NCI-H2029 treated with DMSO at 0.1 percent for 48 hours (cell line): ENCODE results near the gene OR6B1.
"Not testable (repeated sequence)": the region's sequence is repeated elsewhere in the genome, so short reads cannot be mapped to it uniquely, and the experiment has no call there.

ENCODE experiments used
- DNase-seq: peaks from one replicate; lab custom pipeline; 2025; lab: John Stamatoyannopoulos, UW

The OR6B1 gene

DNA sequence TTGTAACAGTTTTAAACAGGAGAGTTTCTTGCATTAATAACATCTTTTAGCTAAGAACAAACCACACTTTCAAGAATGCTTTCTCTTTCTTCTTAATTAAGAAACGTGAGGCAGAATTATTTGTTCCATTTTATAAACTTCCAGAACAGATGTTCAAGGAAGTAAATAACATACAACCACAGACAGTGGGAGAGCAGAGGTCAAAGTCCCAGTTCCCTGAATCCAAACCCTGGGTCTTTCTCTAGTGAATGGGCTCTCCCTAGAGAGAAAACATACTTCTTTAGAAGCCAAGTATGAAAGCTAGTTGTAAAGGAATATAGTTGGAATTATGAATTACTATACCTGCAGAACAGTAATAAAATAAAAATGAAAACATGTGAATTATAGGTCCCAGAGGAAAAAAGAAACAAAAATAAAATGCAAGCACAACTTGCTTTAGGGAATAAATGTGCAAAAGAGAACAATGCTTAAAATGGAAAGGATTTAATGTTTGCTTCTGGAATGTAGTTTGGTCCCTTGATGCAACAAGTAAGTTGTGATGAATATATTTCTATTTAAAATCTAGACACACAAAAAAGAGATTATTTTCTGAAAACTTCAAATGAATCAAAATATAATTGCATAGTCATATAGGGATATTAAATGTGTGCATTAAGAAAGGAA lies 6.0 kb downstream of the OR6B1 start:
- no peak for DNase-seq

DNA sequence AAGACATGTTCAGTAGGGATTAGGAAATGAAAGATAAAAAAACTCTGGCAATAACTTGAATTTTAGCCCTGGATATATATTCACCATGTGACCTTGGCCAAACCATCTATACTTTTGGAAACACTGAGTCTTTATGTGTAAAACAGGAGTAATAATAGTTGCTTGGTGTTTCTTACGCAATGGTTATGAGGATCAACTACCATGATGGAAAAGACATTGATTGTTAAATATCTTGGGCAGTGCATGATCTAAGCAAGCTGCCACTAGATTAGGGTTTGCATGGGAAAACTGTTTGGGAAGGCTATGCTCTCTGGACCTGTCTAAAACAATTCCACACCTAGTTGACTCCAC lies 6.5 kb downstream of the OR6B1 start:
- no peak for DNase-seq

DNA sequence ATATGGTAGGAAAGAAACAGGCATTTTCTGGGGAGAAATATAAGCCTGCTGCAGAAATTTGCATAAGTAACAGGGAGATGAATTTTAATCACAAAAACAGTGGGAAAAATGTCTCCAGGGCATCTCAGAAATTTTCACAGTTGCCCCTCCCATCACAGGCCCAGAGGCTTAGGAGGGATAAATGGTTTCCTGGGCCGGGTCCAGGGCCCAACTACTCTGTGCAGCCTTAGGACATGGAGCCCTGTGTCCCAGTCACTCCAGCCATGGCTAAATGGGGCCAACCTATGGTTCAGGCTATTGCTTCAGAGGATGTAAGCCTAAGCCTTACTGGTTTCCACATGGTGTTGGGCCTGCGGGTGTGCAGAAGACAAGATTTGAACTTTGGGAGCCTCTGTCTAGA lies 9.2 kb downstream of the OR6B1 start:
- DNase-seq, result no peak

DNA sequence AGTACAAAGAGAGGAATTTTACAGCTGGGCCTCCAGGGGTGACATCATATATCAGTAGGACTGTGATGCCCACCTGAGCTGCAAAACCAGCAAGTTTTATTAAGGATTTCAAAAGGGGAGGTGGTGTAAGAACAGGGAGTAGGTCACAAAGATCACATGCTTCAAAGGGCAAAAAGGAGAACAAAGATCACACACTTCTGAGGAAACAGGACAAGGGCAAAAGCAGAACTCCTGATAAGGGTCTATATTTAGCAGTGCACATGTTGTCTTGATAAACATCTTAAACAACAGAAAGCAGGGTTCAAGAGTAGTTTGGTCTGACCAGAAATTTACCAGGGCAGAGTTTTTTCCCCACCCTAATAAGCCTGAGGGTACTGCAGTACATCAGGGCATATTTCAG lies 9.9 kb downstream of the OR6B1 start:
- not testable (repeated sequence) for DNase-seq

DNA sequence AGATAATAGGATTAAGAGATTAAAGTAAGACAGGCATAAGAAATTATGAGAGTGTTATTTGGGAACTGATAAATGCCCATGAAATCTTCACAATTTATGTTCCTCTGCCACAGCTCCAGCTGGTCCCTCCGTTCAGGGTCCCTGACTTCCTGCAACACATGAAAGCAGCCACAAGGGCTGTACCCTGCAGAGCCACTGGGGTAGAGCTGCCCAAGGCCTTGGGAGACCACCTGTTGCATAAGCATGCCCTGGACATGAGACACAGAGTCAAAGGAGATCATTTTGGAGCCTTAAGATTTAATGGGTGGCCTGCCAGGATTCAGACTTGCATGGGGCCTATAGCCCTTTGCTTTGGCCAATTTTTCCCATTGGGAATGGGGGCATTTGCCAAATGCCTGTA lies 10.7 kb downstream of the OR6B1 start:
- not testable (repeated sequence) for DNase-seq

DNA sequence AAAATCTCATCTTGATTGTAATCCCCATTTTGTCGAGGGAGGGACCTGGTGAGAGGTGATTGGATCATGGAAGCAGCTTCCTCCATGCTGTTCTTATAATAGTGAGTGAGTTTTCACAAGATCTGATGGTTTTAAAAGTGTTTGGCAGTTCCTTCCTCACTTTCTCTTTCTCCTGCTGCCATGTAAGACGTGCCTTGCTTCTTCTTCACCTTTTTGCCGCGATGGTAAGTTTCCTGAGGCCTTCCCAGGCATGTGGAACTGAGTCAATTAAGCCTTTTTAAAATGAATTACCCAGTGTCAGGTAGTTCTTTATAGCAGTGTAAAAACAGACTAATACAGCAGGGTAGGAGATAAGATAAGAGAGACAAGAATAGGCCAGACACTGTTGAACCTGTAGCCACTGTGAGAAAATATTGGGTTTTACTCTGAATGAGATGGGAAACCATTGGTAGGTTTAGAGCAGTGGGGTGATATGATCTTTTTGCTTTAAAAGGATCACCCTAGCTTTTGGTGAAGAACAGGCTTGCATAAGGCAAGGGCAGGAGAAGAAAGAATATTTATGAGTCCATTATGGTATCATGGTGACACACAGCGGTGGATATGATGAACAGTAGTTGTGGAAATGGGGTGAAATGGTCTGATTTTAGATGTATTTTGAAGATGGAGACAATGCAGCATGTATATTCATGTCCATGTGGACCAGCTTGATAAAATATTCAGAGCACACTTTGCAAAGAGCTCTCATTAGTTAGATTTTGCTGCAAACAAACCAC lies 11.5 kb downstream of the OR6B1 start:
- no peak for DNase-seq

DNA sequence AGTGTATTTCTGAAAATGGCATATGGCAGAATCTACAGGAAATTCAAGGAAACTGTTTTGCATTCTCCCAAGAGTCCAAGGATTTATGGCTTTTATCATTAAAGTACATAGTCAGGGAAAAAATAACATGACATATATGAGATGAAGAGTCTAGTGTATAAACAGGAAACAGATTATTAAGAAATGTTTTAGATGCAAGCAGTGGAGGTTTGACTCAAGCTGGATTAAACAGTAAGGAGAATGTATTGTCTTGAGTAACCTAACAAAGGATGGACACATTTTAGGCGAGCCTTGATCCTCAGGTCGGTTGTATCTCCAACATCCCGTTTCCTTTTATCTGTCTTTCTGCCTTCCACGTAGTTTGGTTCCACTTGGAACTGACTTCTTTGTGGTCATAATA lies 17.9 kb downstream of the OR6B1 start:
- no peak for DNase-seq

DNA sequence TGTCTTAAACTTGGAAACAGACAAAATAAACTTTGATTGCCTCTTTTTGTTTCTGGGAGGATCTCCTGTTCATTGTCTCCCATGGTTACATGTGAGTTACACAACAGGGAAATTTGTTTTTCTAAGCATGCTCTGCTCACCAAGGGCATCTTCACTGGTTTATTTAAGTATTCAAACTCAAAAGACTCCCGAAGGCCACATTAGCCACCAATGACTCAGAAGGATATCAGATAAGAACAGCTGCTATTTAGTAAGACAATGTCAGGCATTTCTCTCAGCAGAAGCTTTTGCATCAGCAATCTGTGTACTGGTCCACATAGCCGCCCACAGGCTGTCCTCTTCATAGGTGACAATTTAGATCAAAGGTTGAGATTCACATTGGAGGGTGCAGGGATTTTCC lies 19.3 kb downstream of the OR6B1 start:
- DNase-seq, result no peak

DNA sequence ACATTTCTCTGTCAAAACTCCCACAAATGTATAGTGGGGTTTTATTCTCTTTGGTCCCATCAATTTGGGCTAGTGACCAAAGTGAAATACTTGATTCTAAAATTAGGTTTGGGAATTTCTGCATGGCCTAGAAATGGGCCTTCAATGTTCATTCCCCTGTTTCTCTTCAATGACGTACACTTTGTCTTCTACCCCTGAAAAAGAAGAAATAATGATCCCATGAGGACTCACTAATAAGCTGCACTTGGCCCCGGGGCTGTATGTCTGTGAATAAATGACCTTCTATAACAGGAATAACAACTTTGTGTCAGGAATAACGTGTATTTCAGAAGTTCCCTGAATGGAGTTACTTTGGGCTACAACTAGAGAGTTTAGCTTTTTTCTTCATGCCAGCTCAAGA lies 20.2 kb downstream of the OR6B1 start:
- no peak for DNase-seq

DNA sequence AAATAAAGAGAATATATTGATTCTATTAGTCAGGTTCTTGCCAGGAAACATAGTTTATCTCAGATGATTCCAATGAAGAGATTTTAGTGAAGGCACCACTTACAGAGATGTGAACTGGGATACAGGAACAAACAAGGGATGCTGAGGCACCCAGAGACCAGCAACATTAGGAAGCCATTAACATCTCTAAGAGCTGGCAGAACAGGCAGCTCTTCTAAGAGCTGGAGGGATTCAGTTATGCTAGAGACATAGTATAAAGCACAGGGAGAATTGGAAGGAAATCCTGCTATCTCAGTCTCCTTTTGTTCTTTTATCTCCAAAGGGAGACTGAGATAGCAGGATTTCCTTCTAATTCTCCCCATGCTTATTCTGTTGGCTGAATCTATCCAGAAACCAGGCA lies 22.0 kb downstream of the OR6B1 start:
- no peak for DNase-seq

DNA sequence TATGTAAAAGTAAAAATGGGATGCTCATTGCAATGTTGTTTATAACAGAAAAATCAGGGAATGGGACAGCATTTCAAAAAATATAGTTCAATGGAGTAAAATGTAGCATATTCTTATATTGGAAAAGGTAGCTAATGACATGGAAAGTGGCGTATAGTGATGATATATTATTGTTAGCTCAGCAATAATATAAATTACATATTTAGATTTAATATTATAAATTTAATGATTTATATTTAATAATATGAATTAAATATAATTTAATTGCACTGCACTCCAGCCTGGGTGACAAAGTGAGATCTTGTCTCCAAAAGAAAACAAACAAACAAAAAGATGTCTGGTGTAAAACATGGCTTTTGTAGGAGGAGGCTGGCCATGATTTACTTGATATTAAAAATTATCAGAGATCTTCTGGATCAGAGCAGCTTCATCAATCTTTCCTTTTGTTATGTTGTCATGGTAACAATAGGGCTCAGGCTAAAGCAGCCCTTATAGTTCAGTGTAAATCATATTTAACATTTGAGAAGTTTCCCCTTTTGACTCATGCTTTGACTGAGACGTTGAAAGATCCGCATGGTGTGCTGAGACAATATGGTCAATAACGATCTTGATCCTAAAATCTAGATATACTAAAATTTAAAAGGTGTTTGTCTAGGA lies 23.2 kb downstream of the OR6B1 start:
- no peak for DNase-seq

DNA sequence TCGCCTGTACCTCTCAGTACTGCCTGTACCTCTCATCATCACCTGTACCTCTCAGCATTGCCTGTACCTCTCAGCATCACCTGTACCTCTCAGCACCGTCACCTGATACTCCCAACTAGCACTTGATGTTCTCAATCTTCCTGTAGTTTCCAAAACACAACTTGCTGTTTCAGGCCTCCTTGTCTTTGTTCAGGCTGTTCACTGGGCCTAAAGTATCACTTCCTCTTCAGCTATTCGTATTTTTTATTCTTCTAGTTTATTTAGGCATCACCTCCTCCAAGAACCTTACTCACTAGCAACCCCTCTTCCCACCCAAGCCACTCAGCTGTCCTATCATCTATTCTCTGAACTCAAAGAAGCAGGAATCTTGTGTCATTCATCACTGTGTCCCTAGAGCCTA lies 24.1 kb downstream of the OR6B1 start:
- no peak for DNase-seq

DNA sequence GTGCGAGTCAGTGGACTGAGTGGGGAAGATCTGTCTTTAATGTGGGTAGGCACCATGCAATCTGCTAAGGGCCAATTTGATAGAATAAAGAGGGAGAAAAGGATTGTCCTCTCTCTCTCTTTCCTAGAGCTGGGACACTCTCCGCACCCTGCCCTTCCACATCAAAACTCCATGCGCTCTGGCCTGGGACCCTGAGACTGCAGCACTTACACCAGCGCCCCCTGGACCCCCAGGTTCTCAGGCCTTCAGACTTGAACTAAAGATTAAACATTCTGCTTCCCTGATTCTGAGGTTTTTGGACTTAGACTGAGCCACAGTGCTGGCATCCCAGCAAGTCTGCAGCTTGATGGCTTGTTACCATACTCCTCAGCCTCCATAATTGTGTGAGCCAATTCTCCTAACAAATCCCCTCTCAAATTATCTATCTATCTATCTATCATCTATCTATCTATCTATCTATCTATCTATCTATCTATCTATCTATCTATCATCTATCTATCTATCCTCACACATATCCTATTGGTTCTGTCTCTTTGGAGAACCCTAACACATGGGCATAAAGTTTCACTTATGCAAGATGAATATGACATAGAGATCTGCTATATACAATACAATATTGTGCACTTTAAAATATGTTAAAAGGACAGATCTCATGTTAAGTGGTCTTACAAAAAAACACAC lies 26.2 kb downstream of the OR6B1 start:
- no peak for DNase-seq

DNA sequence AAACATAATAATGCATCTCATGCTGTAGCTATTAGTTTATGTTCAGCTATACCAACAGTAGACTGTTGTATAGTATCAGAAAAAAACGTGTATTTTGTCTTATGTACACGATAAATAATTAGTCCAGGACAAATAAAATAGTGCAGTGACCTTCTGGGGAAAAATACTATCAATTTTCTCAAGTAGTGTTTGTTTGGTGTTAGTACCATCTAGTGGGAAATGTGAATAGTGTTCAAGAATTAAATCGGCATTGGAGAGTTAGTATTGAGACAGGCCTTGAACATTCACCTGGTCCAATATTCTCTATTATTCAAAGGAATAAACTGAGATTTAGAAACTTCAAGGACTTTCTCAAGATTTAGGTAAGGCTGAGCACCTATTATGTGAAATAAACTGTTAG lies 26.9 kb downstream of the OR6B1 start:
- no peak for DNase-seq

DNA sequence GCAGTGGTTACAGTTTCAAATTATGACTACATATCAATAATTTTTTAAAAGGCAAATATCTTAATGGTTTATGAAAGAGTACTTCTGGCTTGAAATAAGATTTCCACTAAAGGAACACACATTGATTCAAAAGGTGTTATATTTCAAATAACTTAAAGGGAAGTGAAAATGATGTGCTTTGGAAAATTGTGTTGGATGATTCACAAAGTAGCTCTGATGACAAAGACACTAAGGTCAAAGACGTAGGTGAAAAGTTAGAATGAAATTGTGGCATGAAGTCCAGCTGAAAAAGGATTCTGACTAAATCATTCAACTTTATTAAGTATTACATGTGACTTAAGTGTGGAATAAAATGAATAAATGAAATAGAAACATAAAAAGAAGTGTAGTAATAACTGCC lies 27.9 kb downstream of the OR6B1 start:
- no peak for DNase-seq

DNA sequence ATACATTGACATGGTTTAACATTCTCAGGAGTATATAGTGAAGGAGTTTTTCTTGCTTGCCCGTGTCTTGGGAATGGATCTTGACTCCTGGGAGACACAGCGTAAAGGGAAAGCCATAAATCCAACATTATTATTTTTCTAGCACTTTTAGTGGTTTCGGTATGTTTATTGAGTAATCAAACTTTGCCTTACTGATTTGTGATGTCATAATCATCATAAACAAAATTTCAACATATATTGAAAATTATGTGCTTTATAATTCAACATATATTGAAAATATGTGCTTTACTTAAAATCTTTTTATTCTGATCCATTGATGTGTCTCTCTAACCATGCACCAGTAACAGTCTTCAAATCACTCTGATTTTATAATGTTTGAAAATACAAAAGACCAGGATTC lies 28.4 kb downstream of the OR6B1 start:
- no peak for DNase-seq

DNA sequence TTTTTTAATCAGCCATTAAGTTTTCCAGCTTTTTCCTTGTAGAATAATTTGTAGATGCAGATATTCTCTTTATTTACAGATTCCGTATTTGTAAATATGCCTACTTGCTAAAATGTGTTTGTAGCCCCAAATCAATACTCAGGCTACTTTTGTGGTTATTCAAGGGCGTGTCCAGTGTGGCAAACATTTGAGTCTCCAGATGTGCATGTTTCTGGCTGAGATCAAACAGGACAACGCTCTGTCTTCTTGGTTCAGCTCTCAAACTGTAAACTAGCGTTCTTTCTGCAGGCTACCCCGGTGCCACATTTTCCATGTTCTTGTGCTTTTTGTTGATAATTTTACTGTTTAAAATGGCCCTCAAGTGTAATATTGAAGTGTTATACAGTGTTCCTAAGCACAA lies 32.4 kb downstream of the OR6B1 start:
- no peak for DNase-seq

DNA sequence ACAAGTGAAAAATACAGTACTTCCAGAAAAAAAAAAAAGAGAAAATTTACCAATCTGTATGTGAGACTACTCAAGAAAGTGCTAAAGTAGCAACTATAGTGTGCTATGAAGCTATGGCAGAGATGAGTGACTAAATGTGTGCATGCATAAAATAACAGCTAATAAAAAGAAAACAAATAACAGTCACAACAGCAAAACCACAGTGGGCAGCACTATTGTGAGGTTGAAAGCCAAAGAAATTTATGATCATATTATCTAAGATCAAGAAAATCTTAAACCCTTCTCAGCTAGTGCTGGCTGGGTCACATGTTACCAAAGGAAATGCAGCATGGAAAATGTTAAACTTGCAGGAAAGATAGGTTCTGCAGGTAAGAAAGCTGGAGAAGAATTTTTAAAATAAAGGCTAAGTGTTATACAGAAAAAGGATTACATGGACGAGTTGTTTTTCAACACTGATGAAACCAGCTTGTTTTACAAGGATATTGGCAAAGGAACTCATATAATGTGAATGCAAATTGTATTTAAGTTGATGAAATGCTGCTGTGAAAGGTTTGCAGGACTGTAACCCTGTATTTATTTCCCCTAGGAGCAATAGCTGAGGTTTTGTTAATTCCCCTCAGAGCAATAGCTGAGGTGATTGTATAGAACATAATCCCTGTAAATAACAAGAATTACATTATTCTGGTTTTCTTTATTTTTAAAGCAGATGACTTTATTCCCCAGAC lies 33.0 kb downstream of the OR6B1 start:
- DNase-seq, result no peak

DNA sequence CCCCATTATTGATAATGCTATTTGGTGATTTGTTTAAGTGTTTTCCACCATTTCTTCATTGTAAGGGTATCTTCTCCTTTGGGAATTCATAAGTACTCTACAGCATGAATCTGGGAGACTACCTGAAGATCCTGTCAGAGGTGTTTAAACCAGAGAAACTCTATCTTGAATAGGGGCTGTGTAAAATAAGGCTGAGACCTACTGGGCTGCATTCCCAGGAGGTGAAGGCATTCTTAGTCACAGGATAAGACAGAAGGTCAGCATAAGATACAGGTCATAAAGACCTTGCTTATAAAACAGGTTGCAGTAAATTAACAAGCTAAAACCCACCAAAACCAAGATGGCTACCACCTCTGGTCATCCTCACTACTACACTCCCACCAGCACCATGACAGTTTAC lies 35.3 kb downstream of the OR6B1 start:
- no peak for DNase-seq

DNA sequence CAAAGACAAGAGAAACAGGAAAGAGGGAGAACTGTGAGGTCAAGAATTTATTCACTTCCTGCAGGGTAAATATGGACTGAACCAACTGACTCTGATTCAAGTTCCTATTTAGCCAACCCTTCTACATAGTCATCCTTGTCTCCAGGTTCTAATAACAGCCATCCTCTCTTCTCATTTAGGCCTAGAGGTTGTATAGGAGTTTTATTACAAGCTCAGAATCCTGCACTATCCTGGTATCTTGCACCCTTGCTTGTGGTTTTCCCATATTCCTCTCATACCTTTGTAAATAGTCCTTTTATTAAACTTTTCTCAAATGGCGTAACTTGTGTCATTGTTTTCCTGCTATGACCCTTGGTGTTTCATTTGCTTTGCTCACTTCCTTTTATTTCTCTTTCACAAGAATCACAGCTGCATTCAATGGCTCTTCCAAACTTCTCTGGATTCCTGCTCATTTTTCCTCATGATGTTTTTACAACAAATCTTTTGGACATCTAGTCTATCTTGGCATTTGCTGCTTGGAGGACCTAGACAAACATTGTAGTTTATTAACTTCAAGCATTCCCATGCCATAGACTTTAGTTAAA lies 36.3 kb downstream of the OR6B1 start:
- no peak for DNase-seq

DNA sequence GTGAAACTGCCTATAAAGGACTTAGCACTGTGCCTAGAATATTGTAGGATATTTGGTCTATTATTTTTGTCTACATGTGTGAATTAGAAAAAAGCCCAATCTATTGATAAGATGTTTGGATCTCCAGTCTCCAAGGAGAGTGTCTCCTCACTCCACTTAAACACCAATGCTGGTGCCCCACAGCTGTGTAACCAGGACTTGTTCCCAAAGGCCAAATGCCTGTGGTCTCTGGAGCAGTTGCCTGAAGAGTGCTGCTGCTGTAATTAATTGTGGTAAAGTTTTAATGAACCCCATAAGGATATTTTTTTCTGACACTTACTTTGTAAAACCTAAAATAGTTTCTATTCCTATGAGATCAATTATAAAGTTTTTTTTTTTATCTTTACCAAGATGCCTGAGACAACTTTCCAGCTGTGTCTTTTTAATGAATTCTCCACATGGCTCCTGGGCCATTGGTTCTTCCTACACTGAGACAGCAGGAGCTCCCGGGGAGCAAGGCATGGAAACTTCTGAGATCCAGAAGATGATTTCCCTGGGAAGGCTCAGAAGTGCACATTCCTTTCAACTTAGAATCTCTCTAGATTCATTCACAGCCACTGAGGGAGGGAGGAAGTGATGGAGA lies 37.4 kb downstream of the OR6B1 start:
- DNase-seq, result no peak
